Adrenal gland (tissue), 5 donors: ENCODE data around the gene AKR1D1.
"Not testable (repeated sequence)": the region's sequence is repeated elsewhere in the genome, so short reads cannot be mapped to it uniquely, and the experiment has no call there.

Experiments
- POLR2A ChIP-seq, 2 donors: fragments of 450-650 bp; IDR thresholded peaks; one replicate each; pipeline ENCODE4 v1.6.1; 2017; ENCODE audit warnings: antibody characterized with exemption in 2 of 2, mild to moderate bottlenecking in 2 of 2, moderate library complexity in 1 of 2
- TF ChIP-seq, protein P1 (sequence below), 6 experiments: fragments of 450-650 bp in 4 of 6; fragments of 200-600 bp in 2 of 6; sonication (generic) in 1 of 6; IDR thresholded peaks; 1 replicate in 5 of 6; 2 replicates in 1 of 6; pipeline versions ENCODE4 v1.5.1 to v1.8.0; 2016 to 2021; ENCODE audit warnings: antibody characterized with exemption in 6 of 6, mild to moderate bottlenecking in 2 of 6, moderate library complexity in 1 of 6
- donor health status: DM: no; HTN: no; CAD: no.

DNA sequence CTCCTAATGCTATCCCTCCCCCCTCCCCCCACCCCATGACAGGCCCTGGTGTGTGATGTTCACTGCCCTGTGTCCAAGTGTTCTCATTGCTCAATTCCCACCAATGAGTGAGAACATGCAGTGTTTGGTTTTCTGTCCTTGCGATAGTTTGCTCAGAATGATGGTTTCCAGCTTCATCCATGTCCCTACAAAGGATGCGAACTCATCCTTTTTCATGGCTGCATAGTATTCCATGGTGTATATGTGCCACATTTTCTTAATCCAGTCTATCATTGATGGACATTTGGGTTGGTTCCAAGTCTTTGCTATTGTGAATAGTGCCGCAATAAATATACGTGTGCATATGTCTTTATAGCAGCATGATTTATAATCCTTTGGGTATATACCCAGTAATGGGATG is 20.6 kb upstream of the AKR1D1 start:
- TF ChIP-seq, protein P1, sequence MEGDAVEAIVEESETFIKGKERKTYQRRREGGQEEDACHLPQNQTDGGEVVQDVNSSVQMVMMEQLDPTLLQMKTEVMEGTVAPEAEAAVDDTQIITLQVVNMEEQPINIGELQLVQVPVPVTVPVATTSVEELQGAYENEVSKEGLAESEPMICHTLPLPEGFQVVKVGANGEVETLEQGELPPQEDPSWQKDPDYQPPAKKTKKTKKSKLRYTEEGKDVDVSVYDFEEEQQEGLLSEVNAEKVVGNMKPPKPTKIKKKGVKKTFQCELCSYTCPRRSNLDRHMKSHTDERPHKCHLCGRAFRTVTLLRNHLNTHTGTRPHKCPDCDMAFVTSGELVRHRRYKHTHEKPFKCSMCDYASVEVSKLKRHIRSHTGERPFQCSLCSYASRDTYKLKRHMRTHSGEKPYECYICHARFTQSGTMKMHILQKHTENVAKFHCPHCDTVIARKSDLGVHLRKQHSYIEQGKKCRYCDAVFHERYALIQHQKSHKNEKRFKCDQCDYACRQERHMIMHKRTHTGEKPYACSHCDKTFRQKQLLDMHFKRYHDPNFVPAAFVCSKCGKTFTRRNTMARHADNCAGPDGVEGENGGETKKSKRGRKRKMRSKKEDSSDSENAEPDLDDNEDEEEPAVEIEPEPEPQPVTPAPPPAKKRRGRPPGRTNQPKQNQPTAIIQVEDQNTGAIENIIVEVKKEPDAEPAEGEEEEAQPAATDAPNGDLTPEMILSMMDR (IDR thresholded peaks at IDR 0.05), result not testable (repeated sequence)
- TF ChIP-seq POLR2A (IDR thresholded peaks at IDR 0.05), result not testable (repeated sequence)
